ENCODE results near the gene PCARE.

The PCARE gene

GRCh38 chr2:29063056-29063455 lies 11.3 kb downstream of the PCARE start:
- DNase-seq (ENCODE audit: low read depth) = no peak

DNA sequence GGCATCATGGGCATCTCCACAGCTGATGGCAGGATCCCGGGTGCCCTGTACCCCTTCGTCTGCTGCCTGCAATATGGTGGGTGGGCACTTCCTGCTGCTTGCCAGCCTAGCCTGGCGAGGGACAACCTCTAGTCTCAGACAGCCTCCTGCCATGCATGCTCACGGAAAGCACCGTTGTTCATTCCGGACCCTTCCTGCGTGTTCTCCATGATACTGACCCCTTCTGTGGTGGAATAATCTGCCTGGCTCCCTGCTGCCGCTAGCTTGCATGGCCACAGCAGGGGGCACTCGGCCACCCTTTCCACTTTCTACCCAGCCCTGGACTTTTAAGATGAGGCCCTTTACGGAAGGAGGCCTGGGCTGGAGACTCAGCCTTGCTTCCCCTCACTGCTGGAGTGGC lies 12.0 kb downstream of the PCARE start:
- no peak for DNase-seq (ENCODE audit: low read depth)

DNA sequence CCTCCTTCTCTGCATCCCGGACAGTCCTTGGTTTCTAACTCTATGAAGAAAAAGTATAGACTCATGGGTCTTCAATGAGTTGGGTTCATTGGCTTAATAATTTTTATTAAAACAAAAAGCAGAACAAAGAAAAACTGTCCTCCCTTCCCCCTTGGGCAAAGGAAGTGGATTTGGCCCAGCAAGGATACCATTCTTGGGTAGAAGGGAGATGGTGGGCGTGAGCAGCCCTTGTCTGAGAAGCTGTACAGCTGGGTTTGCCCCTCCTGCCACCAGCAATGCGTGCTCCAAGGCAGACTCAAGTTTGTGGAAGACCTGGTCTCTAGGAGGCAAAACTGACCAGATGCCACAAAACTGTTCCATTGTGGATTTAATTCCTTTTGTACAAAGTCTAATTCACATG lies 12.7 kb downstream of the PCARE start:
- no peak for DNase-seq (ENCODE audit: low read depth)

DNA sequence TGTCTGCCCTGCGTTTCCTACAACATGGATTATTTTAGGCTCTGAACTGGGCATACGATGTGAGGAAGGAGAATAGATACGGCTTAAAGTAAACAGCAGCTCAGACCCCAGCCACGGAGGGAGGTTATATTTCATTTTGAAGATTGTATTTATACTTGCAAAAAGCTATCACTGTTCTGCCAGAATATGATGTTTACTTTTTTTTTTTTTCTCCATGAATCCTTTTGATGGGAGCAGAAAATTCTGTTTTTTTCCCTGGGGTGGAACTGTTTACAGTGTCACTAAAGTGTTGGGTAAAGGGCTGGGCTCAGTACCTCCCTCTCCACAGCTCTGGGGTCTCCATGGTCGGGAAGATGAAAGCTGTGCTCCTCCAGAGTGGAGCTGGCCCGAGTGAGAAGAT lies 13.1 kb downstream of the PCARE start:
- DNase-seq (ENCODE audit: low read depth) = no peak

- no peak for DNase-seq (ENCODE audit: low read depth)
Observed at GRCh38 chr2:29060441-29060840, 13.9 kb downstream of the PCARE start.

GRCh38 chr2:29059624-29060023 lies 14.7 kb downstream of the PCARE start:
- DNase-seq (ENCODE audit: low read depth) = no peak

DNA sequence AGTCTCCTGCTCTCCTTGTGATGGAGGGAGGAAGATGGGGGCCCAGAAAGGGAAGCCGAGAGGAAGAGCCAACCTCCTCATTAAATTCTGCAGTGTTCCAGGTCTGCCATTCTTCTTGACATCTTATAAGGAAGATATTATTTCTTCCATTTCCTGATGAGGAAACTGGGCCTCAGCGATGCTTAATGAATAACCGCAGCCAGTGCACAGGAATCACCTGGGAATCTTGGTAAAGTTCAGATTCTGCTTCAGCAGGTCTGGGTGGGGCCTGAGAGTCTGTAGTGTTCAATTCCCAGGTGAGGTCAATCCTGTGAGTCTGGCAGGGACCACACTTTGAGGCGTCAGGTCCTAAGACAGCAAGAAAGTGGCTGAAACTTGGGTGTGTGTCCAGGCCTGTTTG lies 17.3 kb downstream of the PCARE start:
- no peak for DNase-seq (ENCODE audit: low read depth)

- DNase-seq (ENCODE audit: low read depth) = no peak
Observed at GRCh38 chr2:29056452-29056851, 17.9 kb downstream of the PCARE start.

DNA sequence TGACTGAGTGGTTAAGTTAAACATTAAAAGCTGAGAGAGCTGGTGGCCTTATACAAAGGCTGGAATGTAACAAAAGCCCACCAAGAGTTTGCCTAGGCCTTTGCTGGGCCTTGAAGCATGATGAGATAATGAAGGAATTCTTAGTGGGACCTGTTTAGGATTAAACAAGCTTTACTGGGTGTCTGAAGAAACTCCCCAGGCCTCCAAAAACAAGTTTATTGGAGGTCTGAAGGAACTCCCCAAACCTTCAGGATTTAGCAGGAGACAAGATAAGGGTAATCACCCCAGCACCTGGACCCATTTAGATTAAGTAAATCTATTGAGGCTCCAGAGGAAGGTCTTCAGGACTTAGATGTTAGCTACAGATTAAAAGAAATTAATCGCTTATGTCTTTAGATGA lies 18.7 kb downstream of the PCARE start:
- no peak for DNase-seq (ENCODE audit: low read depth)

GRCh38 chr2:29054430-29054829 lies 19.9 kb downstream of the PCARE start:
- no peak for DNase-seq (ENCODE audit: low read depth)

DNA sequence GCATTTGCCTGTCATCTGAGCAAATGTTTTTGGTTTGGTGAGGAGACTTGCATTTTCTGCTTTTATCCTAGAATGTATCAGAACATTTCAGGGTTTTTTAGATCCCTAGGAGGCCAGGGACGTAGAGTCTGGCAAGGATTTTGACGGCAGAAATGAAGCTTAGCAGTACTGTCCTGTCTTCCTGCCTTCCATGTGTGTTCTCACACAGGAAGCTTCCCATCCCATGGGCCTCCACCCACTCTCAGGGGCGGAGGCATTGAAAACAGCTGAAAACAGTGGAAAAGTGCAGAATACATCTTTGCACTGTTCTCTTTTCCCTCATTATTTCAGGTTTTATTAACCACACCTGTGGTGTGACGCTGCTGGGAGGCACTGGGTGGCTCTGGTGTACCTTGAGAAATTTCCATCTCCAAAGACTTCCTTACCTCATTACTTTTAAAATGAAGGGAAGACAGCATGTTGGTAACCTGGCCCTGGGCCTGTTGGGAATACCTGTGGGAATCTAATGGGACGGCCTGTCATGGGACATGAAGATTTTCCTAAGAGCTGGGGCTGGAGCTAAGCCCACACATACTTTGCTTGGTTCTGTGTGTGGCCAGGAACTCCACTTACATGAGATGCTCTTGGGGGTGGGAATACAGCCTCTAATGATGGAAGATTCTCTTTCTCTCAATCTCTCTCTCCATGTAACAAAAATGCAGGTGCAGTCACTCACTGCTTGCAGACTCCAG lies 20.5 kb downstream of the PCARE start:
- no peak for DNase-seq (ENCODE audit: low read depth)

GRCh38 chr2:29053223-29053622 lies 21.1 kb downstream of the PCARE start:
- no peak for DNase-seq (ENCODE audit: low read depth)

- no peak for DNase-seq (ENCODE audit: low read depth)
Observed at GRCh38 chr2:29052807-29053206, 21.5 kb downstream of the PCARE start.

DNA sequence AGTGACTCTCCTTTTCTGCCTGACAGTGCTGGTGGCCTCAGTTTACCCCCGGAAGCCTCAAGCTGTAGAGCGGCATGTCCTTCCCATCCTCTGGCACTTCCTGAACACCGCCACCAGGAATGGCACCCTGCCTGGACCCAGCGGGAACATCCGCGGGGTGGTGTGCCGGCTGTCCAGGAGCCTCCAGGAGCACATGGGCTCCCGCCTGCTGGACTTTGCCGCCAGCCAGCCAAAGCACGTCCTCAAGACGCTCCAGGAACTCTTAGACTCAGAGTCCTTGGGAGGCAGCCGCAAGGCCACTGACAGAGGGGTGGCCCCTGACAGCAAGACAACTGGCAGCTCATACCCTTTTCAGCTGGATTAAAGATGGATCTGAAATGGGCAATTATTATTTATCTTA lies 22.6 kb downstream of the PCARE start:
- no peak for DNase-seq (ENCODE audit: low read depth)

GRCh38 chr2:29050591-29050990 lies 23.7 kb downstream of the PCARE start:
- DNase-seq (ENCODE audit: low read depth) = no peak

- DNase-seq (ENCODE audit: low read depth) = no peak
Observed at GRCh38 chr2:29047083-29047845, 27.1 kb downstream of the PCARE start.

GRCh38 chr2:29046321-29046720 lies 28.0 kb downstream of the PCARE start:
- DNase-seq (ENCODE audit: low read depth) = no peak

GRCh38 chr2:29044459-29044858 lies 29.9 kb downstream of the PCARE start:
- DNase-seq (ENCODE audit: low read depth) = no peak

GRCh38 chr2:29042561-29043075 lies 31.7 kb downstream of the PCARE start:
- no peak for DNase-seq (ENCODE audit: low read depth)

DNA sequence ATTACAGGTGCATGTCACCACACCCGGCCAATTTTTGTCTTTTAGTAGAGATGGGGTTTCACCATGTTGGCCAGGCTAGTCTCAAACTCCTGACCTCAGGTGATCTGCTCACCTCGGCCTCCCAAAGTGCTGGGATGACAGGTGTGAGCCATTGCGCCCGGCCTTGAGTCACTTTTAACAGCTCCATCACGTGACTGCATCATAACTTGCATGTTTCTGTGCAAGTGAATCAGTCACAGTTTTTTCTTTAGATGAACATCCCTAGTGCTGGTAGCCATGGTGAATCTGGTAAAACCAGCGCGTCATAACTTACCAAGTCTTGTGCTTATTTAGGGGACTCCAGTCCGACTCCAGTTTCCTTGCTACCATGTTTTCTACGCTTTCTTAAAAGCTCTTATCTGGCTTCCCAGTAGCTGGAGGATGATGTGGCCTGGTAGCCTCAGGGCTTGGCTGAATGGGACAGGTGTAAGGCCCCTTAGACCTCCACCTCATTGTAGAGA lies 33.1 kb downstream of the PCARE start:
- DNase-seq (ENCODE audit: low read depth) = no peak

DNA sequence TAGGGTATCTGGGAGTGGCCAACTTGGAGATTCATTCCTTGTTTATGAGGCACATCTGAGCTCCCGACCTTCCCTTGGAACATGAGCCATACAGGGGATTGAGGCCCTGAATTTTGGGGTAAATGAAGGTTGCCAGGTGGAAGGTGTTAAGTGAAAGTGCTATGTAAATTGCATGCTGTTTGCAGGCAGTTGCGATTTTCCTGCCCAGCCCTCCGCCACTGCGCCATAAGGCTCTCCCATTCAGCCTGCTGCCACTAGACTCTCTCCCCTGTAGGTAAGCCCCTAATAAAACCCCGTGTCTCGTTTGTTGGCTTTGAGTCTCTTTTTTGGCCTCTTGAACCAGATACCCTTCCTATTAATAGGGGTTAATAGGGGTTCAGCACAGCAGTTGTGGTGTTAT lies 33.8 kb downstream of the PCARE start:
- no peak for DNase-seq (ENCODE audit: low read depth)

- DNase-seq (ENCODE audit: low read depth) = no peak
Observed at GRCh38 chr2:29039718-29040480, 34.4 kb downstream of the PCARE start.

Data from T-helper 22 cell (primary cell).